GM19023 (cell line): ENCODE results near the gene CP.
"Not testable (repeated sequence)": the region's sequence is repeated elsewhere in the genome, so short reads cannot be mapped to it uniquely, and the experiment has no call there.

Source experiments
- ATAC-seq: cut with Tn5 transposase; IDR thresholded peaks from one replicate; pipeline ENCODE4 v1.9.1; 2021; ENCODE audit warnings: mild to moderate bottlenecking, moderate library complexity; ENCODE audit not compliant: unreplicated experiment

CP gene

GRCh38 chr3:149231871-149232270 lies 10.2 kb upstream of the CP start:
- no peak for ATAC-seq

GRCh38 chr3:149227591-149228268 lies 6.1 kb upstream of the CP start:
- no peak for ATAC-seq

- no peak for ATAC-seq
These were observed 5.1 kb upstream of the CP start for GRCh38 chr3:149226776-149227175.

- ATAC-seq = peak; percentile 92
These were observed 3.3 kb upstream of the CP start for GRCh38 chr3:149224736-149225594.

GRCh38 chr3:149223461-149223820 lies 1.8 kb upstream of the CP start:
- no peak for ATAC-seq

- ATAC-seq = not testable (repeated sequence)
These were observed 2.1 kb downstream of the CP start for GRCh38 chr3:149219380-149220121.

- no peak for ATAC-seq
These were observed 4.3 kb downstream of the CP start for GRCh38 chr3:149217347-149217746.

GRCh38 chr3:149216193-149216869 lies 5.3 kb downstream of the CP start:
- ATAC-seq = no peak

- ATAC-seq = no peak
These were observed 6.1 kb downstream of the CP start for GRCh38 chr3:149215515-149215914.

GRCh38 chr3:149214702-149215101 lies 6.9 kb downstream of the CP start:
- ATAC-seq = no peak

GRCh38 chr3:149212386-149212785 lies 9.2 kb downstream of the CP start:
- ATAC-seq = no peak

GRCh38 chr3:149209431-149209830 lies 12.2 kb downstream of the CP start:
- no peak for ATAC-seq

GRCh38 chr3:149207475-149207874 lies 14.2 kb downstream of the CP start:
- no peak for ATAC-seq

GRCh38 chr3:149204390-149204991 lies 17.1 kb downstream of the CP start:
- no peak for ATAC-seq

GRCh38 chr3:149203758-149204157 lies 17.9 kb downstream of the CP start:
- peak; percentile 96 for ATAC-seq

GRCh38 chr3:149199474-149199873 lies 22.2 kb downstream of the CP start:
- ATAC-seq = no peak

- no peak for ATAC-seq
These were observed 23.0 kb downstream of the CP start for GRCh38 chr3:149198611-149199010.

- ATAC-seq = no peak
These were observed 24.0 kb downstream of the CP start for GRCh38 chr3:149197669-149198068.

GRCh38 chr3:149196805-149197592 lies 24.6 kb downstream of the CP start:
- not testable (repeated sequence) for ATAC-seq

- ATAC-seq = no peak
These were observed 26.4 kb downstream of the CP start for GRCh38 chr3:149195221-149195620.
